GM21360 (cell line): ENCODE measurements around the gene POLR2I.
"Not testable (repeated sequence)": the region's sequence is repeated elsewhere in the genome, so short reads cannot be mapped to it uniquely, and the experiment has no call there.

Experiments
- ATAC-seq: cut with Tn5 transposase; IDR thresholded peaks from one replicate; pipeline ENCODE4 v1.9.1; 2021; ENCODE audit warnings: mild to moderate bottlenecking, moderate library complexity; ENCODE audit not compliant: unreplicated experiment

The POLR2I gene

GRCh38 chr19:36134867-36135266, 20.2 kb upstream of the POLR2I start:
- not testable (repeated sequence) for ATAC-seq

GRCh38 chr19:36131221-36131620, 16.5 kb upstream of the POLR2I start:
- not testable (repeated sequence) for ATAC-seq

GRCh38 chr19:36128392-36128736, 13.7 kb upstream of the POLR2I start:
- no peak for ATAC-seq

- no peak for ATAC-seq
Observed at GRCh38 chr19:36125557-36125956, 10.9 kb upstream of the POLR2I start.

GRCh38 chr19:36121486-36122124, 6.9 kb upstream of the POLR2I start:
- ATAC-seq = no peak

- ATAC-seq = no peak
Observed at GRCh38 chr19:36120984-36121358, 6.3 kb upstream of the POLR2I start.

- ATAC-seq = no peak
Observed at GRCh38 chr19:36120092-36120983, 5.7 kb upstream of the POLR2I start.

GRCh38 chr19:36116344-36116637, 1.6 kb upstream of the POLR2I start:
- ATAC-seq = no peak

GRCh38 chr19:36115453-36116343, 1.0 kb upstream of the POLR2I start, which contains the start of gene TBCB:
Gene TBCB, plus strand, starts transcription at chr19:36115468. Its CDS starts 93 bp downstream, at chr19:36115561.
- ATAC-seq = no peak

- ATAC-seq = peak; percentile 0
Observed at GRCh38 chr19:36113894-36114720, 568 bp downstream of the POLR2I start.

- no peak for ATAC-seq
Observed at GRCh38 chr19:36113425-36113824, 1.2 kb downstream of the POLR2I start.

- no peak for ATAC-seq
Observed at GRCh38 chr19:36112678-36113077, 2.0 kb downstream of the POLR2I start.

GRCh38 chr19:36111200-36111539, 3.5 kb downstream of the POLR2I start:
- ATAC-seq = no peak

- no peak for ATAC-seq
Observed at GRCh38 chr19:36110487-36111199, 4.0 kb downstream of the POLR2I start, which contains the start of gene OVOL3. Gene OVOL3, plus strand, starts transcription at chr19:36111143. Its CDS starts 60 bp downstream, at chr19:36111203.

GRCh38 chr19:36108684-36109083, 6.0 kb downstream of the POLR2I start:
- ATAC-seq = no peak

- no peak for ATAC-seq
Observed at GRCh38 chr19:36106991-36107390, 7.7 kb downstream of the POLR2I start.

- no peak for ATAC-seq
Observed at GRCh38 chr19:36106441-36106840, 8.2 kb downstream of the POLR2I start.

- ATAC-seq = no peak
Observed at GRCh38 chr19:36103842-36104552, 10.7 kb downstream of the POLR2I start.

- ATAC-seq = no peak
Observed at GRCh38 chr19:36103040-36103626, 11.5 kb downstream of the POLR2I start.
